ENCODE measurements around the gene SULT1E1.

Gene SULT1E1

DNA sequence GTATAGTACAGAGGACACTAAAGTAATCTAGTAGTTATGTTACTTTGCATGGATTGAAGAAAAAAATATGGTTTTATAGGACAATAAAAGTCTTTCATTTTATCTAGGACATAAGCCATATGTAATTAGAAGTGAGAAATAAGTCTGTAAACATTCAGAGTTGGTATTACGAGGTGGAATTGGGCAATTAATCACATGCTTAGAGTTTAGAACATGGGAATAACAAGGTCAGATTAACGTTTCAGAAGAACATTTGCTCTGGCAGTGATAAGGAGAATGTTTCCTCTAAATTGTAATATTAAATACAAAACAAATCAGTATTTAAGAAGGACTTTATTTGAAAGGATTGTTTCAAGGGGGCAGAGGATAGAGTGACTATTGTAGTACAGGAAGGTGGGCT is 15.6 kb upstream of the SULT1E1 start:
- no peak overlapping the region for H3K4me3 ChIP-seq (ENCODE audit: low read length)
- DNase-seq (ENCODE audit: low read depth), result no peak
- no peak for TF ChIP-seq CTCF (IDR thresholded peaks at IDR 0.05; ENCODE audit: insufficient read depth, low read depth, low read length, missing control alignments)

- peak; percentile 60 for DNase-seq (ENCODE audit: low read depth)
- no peak overlapping the region for H3K4me3 ChIP-seq (ENCODE audit: low read length)
- TF ChIP-seq CTCF (IDR thresholded peaks at IDR 0.05; ENCODE audit: insufficient read depth, low read depth, low read length, missing control alignments), result no peak
These were observed 14.6 kb upstream of the SULT1E1 start for GRCh38 chr4:69874507-69874906.

GRCh38 chr4:69861756-69862155 is 1.8 kb upstream of the SULT1E1 start:
- DNase-seq (ENCODE audit: low read depth), result no peak
- no peak for TF ChIP-seq CTCF (IDR thresholded peaks at IDR 0.05; ENCODE audit: insufficient read depth, low read depth, low read length, missing control alignments)
- H3K4me3 ChIP-seq (ENCODE audit: low read length), result no peak overlapping the region

GRCh38 chr4:69860521-69861298 is 765 bp upstream of the SULT1E1 start:
- no peak overlapping the region for H3K4me3 ChIP-seq (ENCODE audit: low read length)
- TF ChIP-seq CTCF (IDR thresholded peaks at IDR 0.05; ENCODE audit: insufficient read depth, low read depth, low read length, missing control alignments), result no peak
- peak; percentile 51 for DNase-seq (ENCODE audit: low read depth)

DNA sequence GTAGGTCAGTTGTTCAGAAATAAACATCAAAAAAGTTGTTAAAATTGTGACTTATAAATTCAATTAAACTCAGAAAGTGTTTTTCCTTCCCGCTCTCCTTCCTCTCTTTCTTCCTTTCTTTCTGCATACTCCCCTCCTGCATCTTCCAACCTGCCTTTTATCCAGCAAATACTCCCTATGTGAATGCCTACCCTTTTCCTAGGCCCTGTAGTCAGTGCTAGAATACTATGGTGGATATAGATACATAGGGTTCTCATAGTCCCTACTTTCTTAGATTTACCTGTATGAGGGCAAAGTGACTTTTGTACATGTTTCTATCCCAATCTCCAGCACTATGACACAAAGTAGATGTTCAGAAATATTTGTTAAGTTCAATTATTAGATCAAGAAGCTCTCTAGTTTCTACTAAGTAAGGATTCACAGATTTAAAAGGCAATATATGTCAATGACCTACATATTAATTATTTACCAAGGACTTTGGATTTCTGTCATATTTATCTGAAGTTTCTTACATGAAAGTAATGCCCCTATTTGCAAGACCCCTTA is 732 bp downstream of the SULT1E1 start:
- DNase-seq (ENCODE audit: low read depth), result no peak
- no peak for TF ChIP-seq CTCF (IDR thresholded peaks at IDR 0.05; ENCODE audit: insufficient read depth, low read depth, low read length, missing control alignments)
- H3K4me3 ChIP-seq (ENCODE audit: low read length), result peak overlapping the region; percentile 51

- H3K4me3 ChIP-seq (ENCODE audit: low read length), result peak overlapping the region; percentile 51
- TF ChIP-seq CTCF (IDR thresholded peaks at IDR 0.05; ENCODE audit: insufficient read depth, low read depth, low read length, missing control alignments), result no peak
- DNase-seq (ENCODE audit: low read depth), result peak; percentile 90
These were observed 1.3 kb downstream of the SULT1E1 start for GRCh38 chr4:69858690-69859089.

GRCh38 chr4:69855822-69856221 is 4.1 kb downstream of the SULT1E1 start:
- no peak for TF ChIP-seq CTCF (IDR thresholded peaks at IDR 0.05; ENCODE audit: insufficient read depth, low read depth, low read length, missing control alignments)
- no peak overlapping the region for H3K4me3 ChIP-seq (ENCODE audit: low read length)
- no peak for DNase-seq (ENCODE audit: low read depth)
